Left lung (tissue), 10 donors: Measurements from ENCODE around the gene BCKDK. TPM values are rescaled to one million over a fixed set of nuclear protein-coding genes. Genes with fewer than 3 reads are reported as not detected.

Experiments used
- ATAC-seq: fragments of 200-7000 bp; cut with Tn5 transposase; one replicate; pipeline ENCODE4 v1.9.1; 2020; ENCODE audit warnings: moderate library complexity
- DNase-seq, 4 donors: peaks; one replicate each; pipeline ENCODE4 v3.0.0-alpha.2; 2013 to 2020
- H3K27ac ChIP-seq, 2 donors: fragments of 200-600 bp; sonication (generic) in 1 of 2; one replicate each; pipeline versions ENCODE4 v1.5.0 to v1.8.0; 2020 to 2021
- H3K27me3 ChIP-seq, 2 donors: fragments of 200-600 bp; sonication (generic) in 1 of 2; one replicate each; pipeline versions ENCODE4 v1.5.0 to v1.8.0; 2020 to 2021
- H3K36me3 ChIP-seq, 2 donors: fragments of 200-600 bp; sonication (generic) in 1 of 2; one replicate each; pipeline versions ENCODE4 v1.5.0 to v1.8.0; 2020 to 2021
- H3K4me1 ChIP-seq, 2 donors: fragments of 200-600 bp; one replicate each; pipeline ENCODE4 v1.8.0; 2021
- H3K4me3 ChIP-seq, 2 donors: fragments of 200-600 bp; sonication (generic) in 1 of 2; one replicate each; pipeline versions ENCODE4 v1.5.0 to v1.8.0; 2020 to 2021; ENCODE audit warnings: mild to moderate bottlenecking in 1 of 2
- H3K9me3 ChIP-seq, 2 donors: fragments of 200-600 bp; sonication (generic) in 1 of 2; one replicate each; pipeline versions ENCODE4 v1.5.0 to v1.8.0; 2020 to 2021
- CTCF ChIP-seq, 2 donors: fragments of 200-600 bp; sonication (generic) in 1 of 2; IDR thresholded peaks; one replicate each; pipeline versions ENCODE4 v1.5.0 to v1.8.0; 2021; ENCODE audit warnings: antibody characterized with exemption in 2 of 2
- intact Hi-C, 2 donors: fragments of 100-400 bp; cut with DNase I; formaldehyde crosslinking; loops; one replicate each; pipeline versions ENCODE4 v1.11.2 to v1.14.2; 2022
- polyA plus RNA-seq, 6 donors: library from polyadenylated mRNA; unstranded; fragments of 120-200 nt; gene quantifications; one replicate each; pipeline ENCODE4 v1.2.1, GENCODE V29; 2013; ENCODE audit not compliant: insufficient read length in 6 of 6
- total RNA-seq, 2 donors: library from RNA; stranded (reverse); fragmentation: NEBNext Ultra II Directional; extraction: Animal tissue kit (Norgen Biotek cat#: 25700); gene quantifications; one replicate each; pipeline ENCODE4 v1.2.1, GENCODE V29; 2021
- donor health status: DM: no; HTN: yes; CAD: no.
- donor health status: DM: no; HTN: no; CAD: no.

BCKDK gene
- total and polyA plus RNA-seq, 8 donors, result 32.8 to 43.8 (median 38.9) TPM

- Histone ChIP-seq H3K9me3 (no peaks in the 10 kb centered on the region), H3K4me3 (no peak overlapping the region), H3K27ac (no peak overlapping the region), H3K4me1 (peaks cover 4 to 19% of the 10 kb centered on the region in 2 donors), H3K36me3 (peaks cover 0 to 56% of the 10 kb centered on the region in 2 donors), H3K27me3 (no peaks in the 10 kb centered on the region)
- no peak for DNase-seq
- intact Hi-C loops, result no loop called here
- TF ChIP-seq CTCF (IDR thresholded peaks at IDR 0.05), result no peak
- no peak for ATAC-seq
Observed at GRCh38 chr16:31063495-31063842, 44.7 kb upstream of the BCKDK start.

- peaks cover 0 to 52% of the 10 kb centered on the region in 2 donors for H3K36me3 ChIP-seq
- peak overlapping the region; percentile 46 to 65 for H3K27ac ChIP-seq
- no peak for ATAC-seq
- no peaks in the 10 kb centered on the region for H3K9me3 ChIP-seq
- H3K27me3 ChIP-seq, result no peaks in the 10 kb centered on the region
- H3K4me3 ChIP-seq, result no peak overlapping the region
- TF ChIP-seq CTCF (IDR thresholded peaks at IDR 0.05), result no peak
- intact Hi-C loops, result no loop called here
- H3K4me1 ChIP-seq, result peaks cover 4 to 19% of the 10 kb centered on the region in 2 donors
- DNase-seq, result no peak
Observed at GRCh38 chr16:31063843-31064611, 44.2 kb upstream of the BCKDK start.

GRCh38 chr16:31064882-31065461 is 43.2 kb upstream of the BCKDK start:
- Histone ChIP-seq H3K9me3 (no peaks in the 10 kb centered on the region), H3K27ac (peak overlapping the region; percentile 46 to 65), H3K36me3 (peaks cover 0 to 44% of the 10 kb centered on the region in 2 donors), H3K4me3 (no peak overlapping the region), H3K4me1 (peaks cover 4 to 19% of the 10 kb centered on the region in 2 donors), H3K27me3 (no peaks in the 10 kb centered on the region)
- no peak for TF ChIP-seq CTCF (IDR thresholded peaks at IDR 0.05)
- no peak for DNase-seq
- intact Hi-C loops, result no loop called here
- ATAC-seq, result peak; percentile 82

GRCh38 chr16:31067342-31067741 is 40.8 kb upstream of the BCKDK start:
- intact Hi-C loops, result no loop called here
- TF ChIP-seq CTCF (IDR thresholded peaks at IDR 0.05), result no peak

GRCh38 chr16:31071861-31072260 is 36.3 kb upstream of the BCKDK start:
- peak in 1 of 4 donors; percentile 21 for DNase-seq
- H3K27ac ChIP-seq, result peak overlapping the region in 1 of 2 donors; percentile 93

More at GRCh38 chr16:31067342-31067741, 40.8 kb upstream of the BCKDK start:
- no peak overlapping the region for H3K27ac ChIP-seq
- ATAC-seq, result no peak
- peaks cover 0 to 20% of the 10 kb centered on the region in 2 donors for H3K36me3 ChIP-seq
- H3K27me3 ChIP-seq, result no peaks in the 10 kb centered on the region
- peaks cover 11 to 29% of the 10 kb centered on the region in 2 donors for H3K4me1 ChIP-seq
- DNase-seq, result no peak
- no peaks in the 10 kb centered on the region for H3K9me3 ChIP-seq
- H3K4me3 ChIP-seq, result no peak overlapping the region

More at GRCh38 chr16:31071861-31072260, 36.3 kb upstream of the BCKDK start:
- ATAC-seq, result no peak
- Histone ChIP-seq H3K4me3 (peak overlapping the region in 1 of 2 donors; percentile 84), H3K36me3 (peaks cover 0 to 9% of the 10 kb centered on the region in 2 donors), H3K27me3 (no peaks in the 10 kb centered on the region), H3K9me3 (no peaks in the 10 kb centered on the region), H3K4me1 (peaks cover 16 to 29% of the 10 kb centered on the region in 2 donors)
- intact Hi-C loops, result loop anchor here (10.0 kb wide), 2 partner anchors 67 to 83 kb away; partner anchors contain the start of gene PRSS36 (in 1 of the 2)
- TF ChIP-seq CTCF (IDR thresholded peaks at IDR 0.05), result no peak
